ENCODE results near the gene SLC23A3. TPM values are rescaled to one million over a fixed set of nuclear protein-coding genes. Genes with fewer than 3 reads are reported as not detected.

SLC23A3 gene
- total and polyA plus RNA-seq, 10 of the 15 experiments (the other 5 are each of a cell fraction or from before 2014, with no cell fraction given): 0.07 to 1.0 (median 0.40) TPM; not detected in 1

DNA sequence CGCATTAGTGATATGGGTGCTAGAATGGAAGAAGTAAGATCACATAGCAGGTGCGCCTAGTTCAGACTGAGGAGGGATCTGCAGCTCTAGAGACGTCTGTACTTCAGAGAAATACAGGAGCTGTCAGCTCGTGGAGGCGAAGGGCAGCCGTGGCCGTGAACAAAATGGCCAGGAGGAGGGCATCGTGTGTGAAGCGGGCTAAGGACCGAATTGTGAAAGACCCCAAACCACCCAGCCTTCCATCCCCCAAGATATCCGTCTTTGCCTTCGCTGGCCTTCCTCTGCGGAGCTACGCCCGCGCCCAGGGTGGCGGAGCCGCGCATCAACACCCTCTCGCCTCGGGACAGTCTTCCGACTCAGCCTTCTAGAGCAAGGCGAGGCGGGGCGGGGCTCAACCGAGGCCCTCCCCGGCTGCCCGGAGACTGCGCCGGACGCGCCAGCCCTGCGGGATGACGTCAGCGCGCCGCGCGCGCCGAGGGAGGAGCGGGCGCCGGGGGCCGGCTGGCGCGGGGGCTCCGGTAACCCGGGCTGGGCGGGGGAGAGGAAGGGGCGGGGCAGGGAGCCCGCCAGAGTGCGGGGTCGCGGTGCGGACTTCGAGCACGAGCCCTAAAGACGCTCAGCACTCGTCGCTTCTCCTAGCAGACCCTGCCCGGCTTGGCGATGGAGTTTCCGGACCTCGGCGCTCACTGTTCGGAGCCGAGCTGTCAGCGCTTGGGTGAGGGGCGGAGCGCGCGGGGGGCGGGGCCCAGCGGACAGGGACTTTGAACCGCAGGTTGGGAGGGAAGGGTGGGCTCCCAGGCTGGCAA, 36.7 kb upstream of the SLC23A3 start, which contains the start of gene ZFAND2B (continued):
- TF ChIP-seq HDAC6 (IDR thresholded peaks at IDR 0.05; ENCODE audit: unreplicated experiment): no peak
- TF ChIP-seq MEF2B (IDR thresholded peaks at IDR 0.05; ENCODE audit: partially characterized antibody, poor library complexity, severe bottlenecking): peak; percentile 12
- TF ChIP-seq RUNX3 (IDR thresholded peaks at IDR 0.05; ENCODE audit: low read length): 0 out of 2 replicates have a peak, but pooled peaks have one; percentile 24
- TF ChIP-seq JUNB (IDR thresholded peaks at IDR 0.05): no peak
- no peak for TF ChIP-seq NFYB (IDR thresholded peaks at IDR 0.05; ENCODE audit: insufficient read depth, low read depth, low read length)
- no peak for TF ChIP-seq BMI1 (IDR thresholded peaks at IDR 0.05; ENCODE audit: borderline replicate concordance)
- no peak for TF ChIP-seq ZZZ3 (IDR thresholded peaks at IDR 0.05; ENCODE audit: control insufficient read depth, insufficient read length, low read depth)
- no peak for TF ChIP-seq EED (IDR thresholded peaks at IDR 0.05; ENCODE audit: low read depth)
- TF ChIP-seq NBN (IDR thresholded peaks at IDR 0.05): peak; percentile 84
- peak; percentile 66; the same call in 1 of the 2 replicates for TF ChIP-seq CREM (IDR thresholded peaks at IDR 0.05; ENCODE audit: low read depth)
- 0 out of 4 replicates have a peak, but pooled peaks of 1 of the 2 experiments have one; percentile 55 for TF ChIP-seq BHLHE40 (IDR thresholded peaks at IDR 0.05; ENCODE audit: borderline replicate concordance in 1 of 2, low read depth in 2 of 2, low read length in 1 of 2)
- TF ChIP-seq RB1 (IDR thresholded peaks at IDR 0.05; ENCODE audit: borderline replicate concordance): peak; percentile 67; the same call in 1 of the 2 replicates
- peak; percentile 99 for TF ChIP-seq POLR2A (IDR thresholded peaks at IDR 0.05; ENCODE audit: low read depth, low read length)
- no peak for TF ChIP-seq ZNF274 (IDR thresholded peaks at IDR 0.05; ENCODE audit: insufficient read depth, insufficient read length)
- TF ChIP-seq, protein P1, sequence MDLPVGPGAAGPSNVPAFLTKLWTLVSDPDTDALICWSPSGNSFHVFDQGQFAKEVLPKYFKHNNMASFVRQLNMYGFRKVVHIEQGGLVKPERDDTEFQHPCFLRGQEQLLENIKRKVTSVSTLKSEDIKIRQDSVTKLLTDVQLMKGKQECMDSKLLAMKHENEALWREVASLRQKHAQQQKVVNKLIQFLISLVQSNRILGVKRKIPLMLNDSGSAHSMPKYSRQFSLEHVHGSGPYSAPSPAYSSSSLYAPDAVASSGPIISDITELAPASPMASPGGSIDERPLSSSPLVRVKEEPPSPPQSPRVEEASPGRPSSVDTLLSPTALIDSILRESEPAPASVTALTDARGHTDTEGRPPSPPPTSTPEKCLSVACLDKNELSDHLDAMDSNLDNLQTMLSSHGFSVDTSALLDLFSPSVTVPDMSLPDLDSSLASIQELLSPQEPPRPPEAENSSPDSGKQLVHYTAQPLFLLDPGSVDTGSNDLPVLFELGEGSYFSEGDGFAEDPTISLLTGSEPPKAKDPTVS (IDR thresholded peaks at IDR 0.05; ENCODE audit: low read depth, low read length): no peak
- peak; percentile 50; the same call in 1 of the 2 replicates for TF ChIP-seq NR2F1 (conservative IDR thresholded peaks at IDR 0.05)
- TF ChIP-seq RELB (IDR thresholded peaks at IDR 0.05; ENCODE audit: low read depth): peak; percentile 60
- TF ChIP-seq EZH2 (IDR thresholded peaks at IDR 0.05; ENCODE audit: borderline replicate concordance, control insufficient read depth, low read depth, low read length): no peak
- peak; percentile 64 for TF ChIP-seq CBFB (IDR thresholded peaks at IDR 0.05; ENCODE audit: low read depth)
- TF ChIP-seq YY1 (IDR thresholded peaks at IDR 0.05; ENCODE audit: low read depth, low read length): peak; percentile 36; the same call in 1 of the 2 replicates
- TF ChIP-seq E2F8 (IDR thresholded peaks at IDR 0.05; ENCODE audit: low read depth, partially characterized antibody): no peak
